Measurements from ENCODE around the gene NPIPB6.

The NPIPB6 gene

DNA sequence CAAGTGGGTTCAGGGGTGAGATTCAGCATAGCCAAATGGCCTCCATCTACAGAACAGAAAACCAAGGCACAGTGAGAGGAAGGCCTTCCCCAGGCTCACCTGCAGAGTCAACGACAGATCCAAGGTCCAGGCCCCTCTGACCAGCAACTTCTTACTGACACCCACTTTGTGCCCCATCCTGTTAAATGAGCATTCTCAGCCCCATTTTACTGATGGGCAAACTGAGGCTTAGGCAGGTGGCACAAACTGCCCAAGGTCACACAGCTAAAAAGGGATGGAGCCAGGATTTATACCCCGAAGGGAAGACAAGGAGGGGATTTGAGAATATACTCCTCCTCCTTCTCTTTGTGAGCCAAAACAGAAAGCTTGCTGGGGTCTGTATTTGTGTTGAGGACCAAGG lies 61.7 kb downstream of the NPIPB6 start:
- no peak for TF ChIP-seq CTCF (IDR thresholded peaks at IDR 0.05)
- no peak for TF ChIP-seq ZFX (IDR thresholded peaks at IDR 0.05; ENCODE audit: borderline replicate concordance)
- H3K27ac ChIP-seq: no peak overlapping the region

GRCh38 chr16:28301154-28301553 lies 62.2 kb downstream of the NPIPB6 start:
- TF ChIP-seq ZFX (IDR thresholded peaks at IDR 0.05; ENCODE audit: borderline replicate concordance) (no peak), CTCF (IDR thresholded peaks at IDR 0.05) (no peak)
- no peak overlapping the region for H3K27ac ChIP-seq

- H3K27ac ChIP-seq: no peak overlapping the region
- TF ChIP-seq ZFX (IDR thresholded peaks at IDR 0.05; ENCODE audit: borderline replicate concordance) (no peak), CTCF (IDR thresholded peaks at IDR 0.05) (no peak)
Observed at GRCh38 chr16:28300327-28300726, 63.0 kb downstream of the NPIPB6 start.

GRCh38 chr16:28298511-28298878 lies 64.8 kb downstream of the NPIPB6 start:
- TF ChIP-seq ZFX (IDR thresholded peaks at IDR 0.05; ENCODE audit: borderline replicate concordance): no peak
- no peak for TF ChIP-seq CTCF (IDR thresholded peaks at IDR 0.05)
- no peak overlapping the region for H3K27ac ChIP-seq

DNA sequence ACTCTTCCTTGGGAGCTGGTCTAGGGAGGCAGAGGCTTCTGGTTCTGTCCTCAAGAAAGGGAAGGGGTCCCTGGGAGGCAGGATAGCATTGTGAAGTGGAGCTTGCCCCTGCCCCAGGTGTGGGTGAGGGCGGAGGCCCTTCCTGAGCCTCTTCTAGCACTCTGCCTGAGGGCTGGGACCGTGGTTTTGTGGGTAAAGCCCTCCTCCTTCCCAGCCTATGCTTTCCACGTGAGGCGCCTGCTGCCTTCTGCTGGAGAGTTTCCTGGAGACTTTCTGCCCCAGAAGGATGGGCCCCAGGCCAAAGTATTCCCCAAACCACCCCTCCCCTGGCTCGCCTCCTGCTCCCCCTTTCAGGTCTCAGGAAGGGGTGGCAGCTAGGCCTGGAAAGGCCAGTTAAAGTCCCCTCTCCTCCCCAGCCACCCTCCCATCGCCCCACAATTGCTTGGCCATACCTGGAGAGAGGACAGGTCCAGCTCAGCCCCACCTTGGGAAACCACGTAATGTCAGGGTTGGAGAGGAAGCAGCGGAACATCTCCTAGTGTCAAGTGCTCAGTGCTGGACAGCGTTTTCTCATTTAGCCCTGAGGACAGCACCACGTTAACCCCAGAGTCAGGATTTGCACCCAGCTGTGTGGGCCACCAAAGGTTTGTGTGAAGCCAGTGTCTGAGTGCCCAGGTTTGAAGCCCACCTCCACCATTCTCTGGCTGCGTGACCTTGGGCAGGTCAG lies 65.4 kb downstream of the NPIPB6 start:
- H3K27ac ChIP-seq: no peak overlapping the region
- TF ChIP-seq ZFX (IDR thresholded peaks at IDR 0.05; ENCODE audit: borderline replicate concordance): no peak
- no peak for TF ChIP-seq CTCF (IDR thresholded peaks at IDR 0.05)

GRCh38 chr16:28297308-28297707 lies 66.0 kb downstream of the NPIPB6 start:
- TF ChIP-seq CTCF (IDR thresholded peaks at IDR 0.05) (no peak), ZFX (IDR thresholded peaks at IDR 0.05; ENCODE audit: borderline replicate concordance) (no peak)
- H3K27ac ChIP-seq: no peak overlapping the region

DNA sequence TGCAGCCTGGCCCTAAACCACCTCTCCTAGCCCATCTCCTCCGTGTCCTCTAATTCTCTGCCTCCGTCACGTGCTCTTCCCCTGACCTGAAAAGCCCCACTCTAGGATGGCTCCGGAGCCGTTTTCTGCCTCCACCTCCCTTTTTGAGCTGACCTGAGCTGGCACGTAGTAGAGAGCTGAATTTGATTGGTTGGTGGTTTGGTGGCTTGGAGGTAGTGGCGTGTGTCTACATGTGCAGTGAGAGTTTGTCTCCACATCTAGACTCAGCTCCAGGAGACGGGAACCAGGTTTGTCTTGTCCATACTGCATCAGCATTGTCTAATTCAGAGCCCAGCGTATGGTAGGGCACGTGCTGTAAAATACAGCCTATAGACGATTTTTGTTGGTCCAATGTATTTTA lies 68.0 kb downstream of the NPIPB6 start:
- TF ChIP-seq ZFX (IDR thresholded peaks at IDR 0.05; ENCODE audit: borderline replicate concordance) (no peak), CTCF (IDR thresholded peaks at IDR 0.05) (no peak)
- 0 out of 2 replicates have a peak overlapping the region, but pooled peaks have one; percentile 3 for H3K27ac ChIP-seq
